K562 (cell line): ENCODE results near the gene COX4I2. TPM values are rescaled to one million over a fixed set of nuclear protein-coding genes. Genes with fewer than 3 reads are reported as not detected.
"Not testable (repeated sequence)": the region's sequence is repeated elsewhere in the genome, so short reads cannot be mapped to it uniquely, and the experiment has no call there.

Experiments used
- ATAC-seq: fragments of 200-7000 bp; cut with Tn5 transposase; 3 replicates; pipeline ENCODE4 v1.9.1; 2020; ENCODE audit warnings: moderate library complexity
- BruUV-seq: library from RNA; stranded (reverse); fragments of 400-500 nt; replicated peaks from 2 replicates; lab custom pipeline; 2021; lab: Mats Ljungman, UMichigan
- CTCF ChIA-PET: fragments of 300-600 bp; formaldehyde crosslinking; extraction: SDS; loops from one replicate; lab custom pipeline; 2021; ENCODE audit warnings: low intra/inter-chr PET ratio; lab: Yijun Ruan, JAX
- POLR2A ChIA-PET: fragments of 300-600, 350-650 bp; sonication (Branson Sonifier 250); formaldehyde crosslinking; extraction: SDS; loops from one replicate; lab custom pipeline; 2021; ENCODE audit warnings: antibody characterized with exemption, inconsistent platforms; lab: Yijun Ruan, JAX
- DNase-seq, 4 experiments: peaks; one replicate each; pipeline versions ENCODE4 v3.0.0 to v3.0.0-alpha.2; 2011 to 2018; ENCODE audit warnings: low spot score in 3 of 4, mixed read lengths in 3 of 4; ENCODE audit errors: extremely low read depth in 1 of 4
- FAIRE-seq: peaks from 2 replicates; lab custom pipeline; 2011; peaks lifted over from hg19 to GRCh38; lab: Jason Lieb, UNC
- H2AFZ ChIP-seq: 2 replicates; pipeline ENCODE4 v1.6.0; 2011; ENCODE audit warnings: low read depth, low read length, control low read depth, inconsistent platforms
- H3K27ac ChIP-seq: fragments of 200-600 bp; 3 replicates; pipeline ENCODE4 v1.8.0; 2011; ENCODE audit warnings: low read depth, mild to moderate bottlenecking, control low read depth, inconsistent platforms, low read length, moderate library complexity, mixed read lengths; ENCODE audit errors: extremely low read depth
- H3K27me3 ChIP-seq, 2 experiments: fragments of 300-600 bp in 1 of 2; 2 replicates in 1 of 2; 3 replicates in 1 of 2; pipeline versions ENCODE4 v1.6.0 to v1.8.0; 2011; ENCODE audit warnings: inconsistent platforms in 2 of 2, low read length in 2 of 2, mild to moderate bottlenecking in 1 of 2, mixed read lengths in 1 of 2, moderate library complexity in 1 of 2; ENCODE audit not compliant: control insufficient read depth in 2 of 2, insufficient read depth in 2 of 2
- H3K36me3 ChIP-seq: fragments of 300-600 bp; 3 replicates; pipeline ENCODE4 v1.8.0; 2011; ENCODE audit warnings: mild to moderate bottlenecking, low read length, inconsistent platforms; ENCODE audit not compliant: control insufficient read depth, insufficient read depth
- H3K4me1 ChIP-seq, 2 experiments: fragments of 200-600 bp in 1 of 2; replicated peaks in 1 of 2; 2 replicates in 1 of 2; 3 replicates in 1 of 2; pipeline versions ENCODE4 v1.5.1 to v1.8.0; 2011; ENCODE audit warnings: inconsistent platforms in 2 of 2, low read length in 2 of 2, mild to moderate bottlenecking in 1 of 2, mixed read lengths in 1 of 2, moderate library complexity in 1 of 2; ENCODE audit not compliant: control insufficient read depth in 2 of 2, insufficient read depth in 2 of 2
- H3K4me2 ChIP-seq: 2 replicates; pipeline ENCODE4 v1.6.1; 2011; ENCODE audit warnings: low read length, control low read depth, inconsistent platforms, mixed read lengths; ENCODE audit not compliant: insufficient read depth
- H3K4me3 ChIP-seq: fragments of 200-600 bp; sonication (generic), shearing (Covaris generic); 2 replicates; pipeline ENCODE4 v1.5.1; 2016; ENCODE audit warnings: control low read depth, inconsistent platforms
- H3K79me2 ChIP-seq: fragments of 200-600 bp; 3 replicates; pipeline ENCODE4 v1.8.0; 2011; ENCODE audit warnings: low read length, inconsistent platforms; ENCODE audit not compliant: control insufficient read depth, insufficient read depth
- H3K9ac ChIP-seq, 2 experiments: 2 replicates each; pipeline versions ENCODE4 v1.6.0 to v1.6.1; 2011; ENCODE audit warnings: low read depth in 2 of 2, low read length in 2 of 2, control low read depth in 1 of 2, inconsistent platforms in 1 of 2, mild to moderate bottlenecking in 1 of 2, mixed read lengths in 1 of 2; ENCODE audit not compliant: insufficient read depth in 1 of 2
- H3K9me1 ChIP-seq: one replicate; pipeline ENCODE4 v1.6.0; 2011; ENCODE audit warnings: inconsistent platforms, mild to moderate bottlenecking, low read length, moderate library complexity; ENCODE audit not compliant: control insufficient read depth, insufficient read depth
- H3K9me3 ChIP-seq: replicated peaks from 2 replicates; pipeline ENCODE4 v1.5.1; 2011; ENCODE audit warnings: low read depth, low read length, inconsistent platforms; ENCODE audit not compliant: control insufficient read depth, insufficient read depth
- H4K20me1 ChIP-seq: replicated peaks from 2 replicates; pipeline ENCODE4 v1.6.1; 2011; ENCODE audit warnings: low read length, inconsistent platforms, mixed read lengths; ENCODE audit not compliant: control insufficient read depth, insufficient read depth
- DDX20 ChIP-seq: fragments of 450-650 bp; IDR thresholded peaks from 2 replicates; pipeline ENCODE4 v1.6.1; 2016; ENCODE audit warnings: missing genetic modification characterization, low read depth, mild to moderate bottlenecking, missing compliant biosample characterization, moderate library complexity
- MYC ChIP-seq, 2 experiments: fragments of 250-450 bp in 1 of 2; sonication (Bioruptor Pico) in 1 of 2; IDR thresholded peaks; 2 replicates each; pipeline versions ENCODE4 v1.5.1 to v1.6.1; 2012 to 2021; ENCODE audit warnings: low read depth in 2 of 2, borderline replicate concordance in 1 of 2, improper control_type of control experiment in 1 of 2, low read length in 1 of 2, mild to moderate bottlenecking in 1 of 2, moderate library complexity in 1 of 2
- ZNF395 ChIP-seq: fragments of 200-800 bp; sonication (Bioruptor generic); IDR thresholded peaks from 2 replicates; pipeline ENCODE4 v1.6.1; 2017; ENCODE audit warnings: missing genetic modification characterization, missing compliant biosample characterization
- WGBS: fragments of 100-300 bp; shearing (Covaris generic); methylation state at CpG from one replicate; pipeline ENCODE4 v1.1.6; 2016; ENCODE audit warnings: low coverage, mixed read lengths; ENCODE audit not compliant: insufficient coverage; ENCODE audit errors: missing lambda C conversion rate; 5-methylcytosine and 5-hydroxymethylcytosine counted together
- in situ Hi-C: fragments of 300-500 bp; cut with MboI; formaldehyde crosslinking; loops from 4 replicates; pipeline ENCODE4 v1.15.0; 2018; ENCODE audit warnings: inconsistent platforms, mixed read lengths
- intact Hi-C: fragments of 100-400 bp; cut with micrococcal nuclease; formaldehyde crosslinking; loops from 2 replicates; pipeline ENCODE4 v1.14.2; 2022
- polyA plus RNA-seq, 8 experiments: library from polyadenylated mRNA; depleted of rRNA in 4 of 8; stranded (reverse) in 5 of 8; unstranded in 3 of 8; fragments of >200 nt; fragmentation: Nextera tagmentation in 2 of 8; fragmentation: Illumina TruSeq in 1 of 8; extraction: Ambion mirVana in 2 of 8; extraction: Trizol in 1 of 8; gene quantifications; 2 replicates each; pipeline versions ENCODE4 v1.2.1 to v1.2.3, GENCODE V29; 2011 to 2014; ENCODE audit warnings: inconsistent platforms in 1 of 8, missing spikeins in 1 of 8
- total RNA-seq, 7 experiments: library from RNA; depleted of rRNA in 6 of 7; stranded (reverse); fragments of >200 nt in 6 of 7; fragmentation: Illumina TruSeq in 2 of 7; extraction: Trizol in 2 of 7; gene quantifications; 2 replicates each; pipeline versions ENCODE4 v1.2.1 to v1.2.3, GENCODE V29; 2011 to 2021; ENCODE audit warnings: low replicate concordance in 1 of 7

The COX4I2 gene
- total and polyA plus RNA-seq, 9 of the 15 experiments (the other 6 are each of a cell fraction or from before 2014, with no cell fraction given): not detected

- FAIRE-seq; H3K9me1 ChIP-seq; BruUV-seq; H4K20me1 ChIP-seq; DNase-seq; CTCF ChIA-PET; H3K27ac ChIP-seq; H2AFZ ChIP-seq; H3K27me3 ChIP-seq; H3K9me3 ChIP-seq; H3K4me2 ChIP-seq; intact Hi-C loops; ATAC-seq; H3K4me3 ChIP-seq; TF ChIP-seq MYC (IDR thresholded peaks at IDR 0.05; ENCODE audit: low read depth, low read length): not testable (repeated sequence)
- peaks cover 88 to 91% of the 10 kb centered on the region in 2 experiments for H3K4me1 ChIP-seq
- TF ChIP-seq ZNF395 (CRISPR knock-in tag) (0 out of 2 replicates have a peak, but pooled peaks have one; percentile 26), MYC (CRISPR knock-in tag; IDR thresholded peaks at IDR 0.05; ENCODE audit: borderline replicate concordance, low read depth) (0 out of 2 replicates have a peak, but pooled peaks have one; percentile 2), DDX20 (tag) (0 out of 2 replicates have a peak, but pooled peaks have one; percentile 6)
- H3K36me3 ChIP-seq: peaks cover 87% of the 10 kb centered on the region
- H3K79me2 ChIP-seq: peaks cover 96% of the 10 kb centered on the region
- in situ Hi-C loops: loop anchor here (10.0 kb wide), 1 partner anchor 56 kb away; the partner anchor contains the start of gene BCL2L1
- 0 out of 4 replicates have a peak overlapping the region, but pooled peaks of 1 of the 2 experiments have one; percentile 1 for H3K9ac ChIP-seq
- 89% methylated on average over 2 of the region's 2 CpGs for WGBS
- POLR2A ChIA-PET: interaction anchor here (1.0 kb wide), 1 partner anchor 9 kb away, joined by 4 read pairs; no protein-coding TSS in a partner anchor
Observed at GRCh38 chr20:31668944-31669343, 31.2 kb downstream of the COX4I2 start.
